Heart left ventricle (tissue), 16 donors: Measurements from ENCODE around the gene SERPINF2. TPM values are rescaled to one million over a fixed set of nuclear protein-coding genes. Genes with fewer than 3 reads are reported as not detected.

Experiments used
- ATAC-seq, 4 donors: fragments of 200-7000 bp; cut with Tn5 transposase; one replicate each; pipeline ENCODE4 v1.9.1; 2020 to 2022; ENCODE audit warnings: moderate library complexity in 4 of 4, mild to moderate bottlenecking in 3 of 4, moderate number of reproducible peaks in 1 of 4
- DNase-seq, 5 donors: peaks; one replicate each; pipeline ENCODE4 v3.0.0-alpha.2; 2020
- H3K27ac ChIP-seq, 12 donors: fragments of 200-600 bp; sonication (generic) in 4 of 12; one replicate each; pipeline versions ENCODE4 v1.5.0 to v1.8.0; 2016 to 2022; ENCODE audit warnings: mild to moderate bottlenecking in 2 of 12
- H3K27me3 ChIP-seq, 9 donors: fragments of 200-600 bp; sonication (generic) in 2 of 9; one replicate each; pipeline versions ENCODE4 v1.5.1 to v1.8.0; 2016 to 2022; ENCODE audit warnings: mild to moderate bottlenecking in 3 of 9
- H3K36me3 ChIP-seq, 9 donors: fragments of 200-600 bp; sonication (generic) in 2 of 9; one replicate each; pipeline versions ENCODE4 v1.5.0 to v1.8.0; 2018 to 2022; ENCODE audit warnings: mild to moderate bottlenecking in 2 of 9
- H3K4me1 ChIP-seq, 12 donors: fragments of 200-600 bp; sonication (generic) in 4 of 12; one replicate each; pipeline versions ENCODE4 v1.5.0 to v1.8.0; 2016 to 2022; ENCODE audit warnings: mild to moderate bottlenecking in 3 of 12
- H3K4me3 ChIP-seq, 12 donors: fragments of 200-600 bp; sonication (generic) in 4 of 12; one replicate each; pipeline versions ENCODE4 v1.5.0 to v1.8.0; 2017 to 2022; ENCODE audit warnings: mild to moderate bottlenecking in 9 of 12, moderate library complexity in 4 of 12
- H3K9me3 ChIP-seq, 12 donors: fragments of 200-600 bp; sonication (generic) in 4 of 12; one replicate each; pipeline versions ENCODE4 v1.5.0 to v1.8.0; 2016 to 2022; ENCODE audit warnings: mild to moderate bottlenecking in 1 of 12
- CTCF ChIP-seq, 12 donors: fragments of 200-600 bp; sonication (generic) in 4 of 12; IDR thresholded peaks; one replicate each; pipeline versions ENCODE4 v1.5.0 to v1.8.0; 2018 to 2022; ENCODE audit warnings: antibody characterized with exemption in 12 of 12, mild to moderate bottlenecking in 5 of 12
- POLR2A ChIP-seq, 2 donors: fragments of 450-650 bp; IDR thresholded peaks; one replicate each; pipeline ENCODE4 v1.6.1; 2017; ENCODE audit warnings: antibody characterized with exemption in 2 of 2, mild to moderate bottlenecking in 2 of 2, moderate library complexity in 2 of 2
- WGBS, 4 donors: extraction: QIAGEN DNeasy Blood & Tissue Kit in 2 of 4; methylation state at CpG; one replicate each; pipeline versions ENCODE4 v1.1.5 to v1.1.7; 2013 to 2018; 5-methylcytosine and 5-hydroxymethylcytosine counted together
- intact Hi-C, 10 donors: fragments of 100-400 bp; cut with DNase I; formaldehyde crosslinking; loops; one replicate each; pipeline versions ENCODE4 v1.11.1 to v1.14.2; 2022
- polyA plus RNA-seq, 2 donors: library from polyadenylated mRNA; stranded (reverse); fragments of 200-250 nt; gene quantifications; one replicate each; pipeline ENCODE4 v1.2.3, GENCODE V29; 2013
- total RNA-seq, 9 donors: library from RNA; depleted of rRNA in 2 of 9; stranded (reverse); fragments of >200 nt in 2 of 9; fragmentation: NEBNext Ultra II Directional in 3 of 9; extraction: Animal tissue kit (Norgen Biotek cat#: 25700) in 3 of 9; gene quantifications; one replicate each; pipeline versions ENCODE4 v1.1.0 to v1.2.4, GENCODE V29; 2016 to 2023
- donor health status: ischemic (EF 13 %, LVEDD 7.1; RV severe dilation, severe dysfunction).
- donor health status: healthy with polysubstance abuse.
- donor health status: DM: no; HTN: yes; CAD: no.
- donor health status: DM: no; HTN: no; CAD: no.
- donor health status: ischemic (EF 25% LVEDD 6.9; RV normal size, moderate dysfunction).
- donor health status: ischemic (EF 25% LVEDD 5.7; RV mildly dilated, moderate dysfunction).
- donor health status: healthy.
- donor health status: DM: yes; HTN: yes; CAD: no.
- donor health status: ischemic (EF 35%, LVEDD 5.7; RV mildly dilated, moderate dysfunction).
- donor health status: nonischemic (EF 11% LVEDD 7.7; RV severe dilation, severe dysfunction).
- donor health status: DM: yes; HTN: yes; CAD: no.
- donor health status: PGD.
- donor health status: ischemic (EF 29% LVEDD 5.4; RV normal size, mild dysfunction).
- donor health status: nonischemic (EF 23%, LVEDD 6.1; RV moderate dilation, normal function).

Gene SERPINF2
- total and polyA plus RNA-seq, 11 donors, result 0.25 to 1.8 (median 0.77) TPM; not detected in 1

- peak overlapping the region in 5 of 12 donors; percentile 13 to 51 (median 35) for H3K4me3 ChIP-seq
- intact Hi-C loops, result loop anchor here in 1 of 10 donors (10.0 kb wide), 1 partner anchor 304 kb away; the partner anchor contains the start of gene DPH1
- ATAC-seq, result no peak
Observed at GRCh38 chr17:1731194-1731506, 11.5 kb upstream of the SERPINF2 start.

GRCh38 chr17:1732241-1732832 lies 10.3 kb upstream of the SERPINF2 start:
- WGBS, 4 donors, result 92 to 96% (median 94%) methylated on average over 12 to 22 of the region's 22 CpGs
- Histone ChIP-seq H3K9me3 (no peaks in the 10 kb centered on the region), H3K27me3 (no peaks in the 10 kb centered on the region), H3K27ac (no peak overlapping the region), H3K4me3 (no peak overlapping the region), H3K4me1 (peaks cover 0 to 60% (median 26%) of the 10 kb centered on the region in 12 donors), H3K36me3 (peaks cover 0 to 80% (median 47%) of the 10 kb centered on the region in 9 donors)
- ATAC-seq, result no peak
- DNase-seq, result peak in 1 of 5 donors; percentile 26
- TF ChIP-seq CTCF (IDR thresholded peaks at IDR 0.05) (no peak), POLR2A (IDR thresholded peaks at IDR 0.05) (no peak)
- intact Hi-C loops, result loop anchor here in 1 of 10 donors (10.0 kb wide), 1 partner anchor 302 kb away; the partner anchor contains the start of gene DPH1

More at GRCh38 chr17:1731194-1731506, 11.5 kb upstream of the SERPINF2 start:
- TF ChIP-seq POLR2A (IDR thresholded peaks at IDR 0.05), result no peak
- no peak for TF ChIP-seq CTCF (IDR thresholded peaks at IDR 0.05)
- H3K9me3 ChIP-seq, result no peaks in the 10 kb centered on the region
- H3K4me1 ChIP-seq, result peaks cover 0 to 60% (median 15%) of the 10 kb centered on the region in 12 donors
- 87 to 95% (median 91%) methylated on average over 9 to 10 of the region's 10 CpGs for WGBS, 4 donors
- DNase-seq, result no peak
- H3K36me3 ChIP-seq, result peaks cover 0 to 89% (median 50%) of the 10 kb centered on the region in 9 donors
- no peaks in the 10 kb centered on the region for H3K27me3 ChIP-seq
- peak overlapping the region; percentile 77 to 97 (median 86) for H3K27ac ChIP-seq

- H3K36me3 ChIP-seq, result peaks cover 0 to 80% (median 50%) of the 10 kb centered on the region in 9 donors
- no peaks in the 10 kb centered on the region for H3K27me3 ChIP-seq
- DNase-seq (no peak), ATAC-seq (no peak)
- intact Hi-C loops, result loop anchor here in 1 of 10 donors (10.0 kb wide), 1 partner anchor 302 kb away; the partner anchor contains the start of gene DPH1
- H3K9me3 ChIP-seq, result no peaks in the 10 kb centered on the region
- no peak overlapping the region for H3K4me3 ChIP-seq
- WGBS, 4 donors, result 68 to 88% (median 82%) methylated on average over 11 of the region's 11 CpGs
- TF ChIP-seq CTCF (IDR thresholded peaks at IDR 0.05) (no peak), POLR2A (IDR thresholded peaks at IDR 0.05) (no peak)
- peaks cover 0 to 60% (median 27%) of the 10 kb centered on the region in 12 donors for H3K4me1 ChIP-seq
- no peak overlapping the region for H3K27ac ChIP-seq
Observed at GRCh38 chr17:1732833-1733321, 9.8 kb upstream of the SERPINF2 start.

GRCh38 chr17:1733759-1734158 lies 8.9 kb upstream of the SERPINF2 start:
- peaks cover 0 to 56% (median 28%) of the 10 kb centered on the region in 12 donors for H3K4me1 ChIP-seq

More at GRCh38 chr17:1733759-1734158, 8.9 kb upstream of the SERPINF2 start:
- H3K27me3 ChIP-seq, result no peaks in the 10 kb centered on the region
- peaks cover 0 to 75% (median 49%) of the 10 kb centered on the region in 9 donors for H3K36me3 ChIP-seq
- intact Hi-C loops, result loop anchor here in 1 of 10 donors (10.0 kb wide), 1 partner anchor 301 kb away; the partner anchor contains the start of gene DPH1
- H3K4me3 ChIP-seq, result no peak overlapping the region
- DNase-seq (peak in 1 of 5 donors; percentile 24), ATAC-seq (no peak)
- 95 to 98% (median 96%) methylated on average over 37 to 38 of the region's 38 CpGs for WGBS, 4 donors
- TF ChIP-seq CTCF (IDR thresholded peaks at IDR 0.05) (no peak), POLR2A (IDR thresholded peaks at IDR 0.05) (no peak)
- H3K9me3 ChIP-seq, result no peaks in the 10 kb centered on the region
- H3K27ac ChIP-seq, result no peak overlapping the region
